ENCODE results near the gene MYO3B. TPM values are rescaled to one million over a fixed set of nuclear protein-coding genes. Genes with fewer than 3 reads are reported as not detected.

The MYO3B gene
- total RNA-seq, 3 donors from 2014 or later (not counting 1 experiment from before 2014, with no cell fraction given): 0.68 to 0.88 (median 0.75) TPM

- Mint-ChIP-seq H3K4me3 (no peak overlapping the region), H3K27ac (no peak overlapping the region), H3K4me1 (peaks cover 0 to 5% of the 10 kb centered on the region in 2 donors), H3K9me3 (no peaks in the 10 kb centered on the region), H3K27me3 (ENCODE audit: low read depth in 2 of 2) (no peaks in the 10 kb centered on the region), H3K36me3 (no peaks in the 10 kb centered on the region)
- H3K27ac ChIP-seq (ENCODE audit: low read length): no peak overlapping the region
- no peaks in the 10 kb centered on the region for H3K9me3 ChIP-seq (ENCODE audit: control insufficient read depth, insufficient read depth, low read length)
- WGBS (ENCODE audit: insufficient coverage): 94% methylated on average over 5 of the region's 5 CpGs
- DNase-seq (no peak), ATAC-seq (no peak)
- no peaks in the 10 kb centered on the region for H3K4me1 ChIP-seq (ENCODE audit: control insufficient read depth, insufficient read depth, low read length)
- TF ChIP-seq CTCF (IDR thresholded peaks at IDR 0.05): no peak
- H3K27me3 ChIP-seq (ENCODE audit: control insufficient read depth, insufficient read depth, low read length): no peaks in the 10 kb centered on the region
- intact Hi-C loops (cut with micrococcal nuclease): no loop called here
- no peak overlapping the region for H3K4me3 ChIP-seq (ENCODE audit: low read length)
- H3K36me3 ChIP-seq (ENCODE audit: control insufficient read depth, insufficient read depth, low read length): no peaks in the 10 kb centered on the region
Measured at GRCh38 chr2:170222298-170222697, 44.4 kb downstream of the MYO3B start.

- no peak overlapping the region for H3K4me3 Mint-ChIP-seq
- no peak for ATAC-seq
- no peak overlapping the region for H3K4me3 ChIP-seq (ENCODE audit: low read length)
- H3K4me1 Mint-ChIP-seq: peaks cover 0 to 5% of the 10 kb centered on the region in 2 donors
- DNase-seq: no peak
- TF ChIP-seq CTCF (IDR thresholded peaks at IDR 0.05): no peak
- H3K27me3 Mint-ChIP-seq (ENCODE audit: low read depth in 2 of 2): no peaks in the 10 kb centered on the region
- 30% methylated on average over 2 of the region's 2 CpGs for WGBS (ENCODE audit: insufficient coverage)
- H3K36me3 Mint-ChIP-seq: no peaks in the 10 kb centered on the region
- intact Hi-C loops (cut with micrococcal nuclease): no loop called here
- H3K4me1 ChIP-seq (ENCODE audit: control insufficient read depth, insufficient read depth, low read length): no peaks in the 10 kb centered on the region
- H3K27me3 ChIP-seq (ENCODE audit: control insufficient read depth, insufficient read depth, low read length): no peaks in the 10 kb centered on the region
- H3K36me3 ChIP-seq (ENCODE audit: control insufficient read depth, insufficient read depth, low read length): no peaks in the 10 kb centered on the region
- H3K27ac ChIP-seq (ENCODE audit: low read length): no peak overlapping the region
- H3K27ac Mint-ChIP-seq: no peak overlapping the region
- no peaks in the 10 kb centered on the region for H3K9me3 ChIP-seq (ENCODE audit: control insufficient read depth, insufficient read depth, low read length)
- H3K9me3 Mint-ChIP-seq: no peaks in the 10 kb centered on the region
Measured at GRCh38 chr2:170222842-170223241, 44.9 kb downstream of the MYO3B start.

DNA sequence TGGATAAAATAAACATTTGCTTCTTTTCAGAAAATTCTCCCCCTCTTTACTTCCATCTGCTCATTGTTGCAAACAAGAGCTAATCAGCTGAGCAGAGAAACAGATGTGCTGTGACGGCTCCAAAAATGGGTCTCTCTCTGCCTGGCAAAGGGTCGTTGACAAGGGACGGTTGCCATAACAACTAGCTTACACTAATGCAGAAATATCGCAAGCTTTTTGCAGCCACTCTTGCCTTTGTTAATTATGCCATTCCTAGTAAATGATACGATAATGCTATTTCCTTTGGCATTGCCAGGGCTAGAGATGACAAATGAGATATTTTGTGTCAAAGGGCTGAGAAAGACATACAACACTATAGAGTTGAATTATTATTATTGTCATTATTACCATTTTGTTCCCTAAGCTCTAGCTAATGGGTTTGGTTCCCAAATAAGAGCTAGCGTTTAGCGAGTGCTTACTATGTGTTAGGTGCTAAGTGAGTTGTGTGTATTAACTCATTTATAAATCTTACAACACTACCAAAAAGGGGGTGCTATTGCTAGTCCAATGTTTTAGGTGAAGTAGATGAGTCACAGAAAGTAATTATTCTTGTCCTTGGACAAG, 46.8 kb downstream of the MYO3B start:
- WGBS (ENCODE audit: insufficient coverage): 79% methylated on average over 5 of the region's 7 CpGs
- no peaks in the 10 kb centered on the region for H3K9me3 ChIP-seq (ENCODE audit: control insufficient read depth, insufficient read depth, low read length)
- H3K27me3 ChIP-seq (ENCODE audit: control insufficient read depth, insufficient read depth, low read length): no peaks in the 10 kb centered on the region
- H3K4me3 ChIP-seq (ENCODE audit: low read length): no peak overlapping the region
- no peak for TF ChIP-seq CTCF (IDR thresholded peaks at IDR 0.05)
- peaks cover 0 to 5% of the 10 kb centered on the region in 2 donors for H3K4me1 Mint-ChIP-seq
- no peak overlapping the region for H3K27ac ChIP-seq (ENCODE audit: low read length)
- no peaks in the 10 kb centered on the region for H3K9me3 Mint-ChIP-seq
- H3K27ac Mint-ChIP-seq: no peak overlapping the region
- intact Hi-C loops (cut with micrococcal nuclease): no loop called here
- H3K36me3 Mint-ChIP-seq: no peaks in the 10 kb centered on the region
- H3K4me1 ChIP-seq (ENCODE audit: control insufficient read depth, insufficient read depth, low read length): no peaks in the 10 kb centered on the region
- no peaks in the 10 kb centered on the region for H3K27me3 Mint-ChIP-seq (ENCODE audit: low read depth in 2 of 2)
- DNase-seq: no peak
- H3K36me3 ChIP-seq (ENCODE audit: control insufficient read depth, insufficient read depth, low read length): no peaks in the 10 kb centered on the region
- ATAC-seq: no peak
- H3K4me3 Mint-ChIP-seq: no peak overlapping the region

- intact Hi-C loops (cut with micrococcal nuclease): no loop called here
- H3K4me1 ChIP-seq (ENCODE audit: control insufficient read depth, insufficient read depth, low read length): no peaks in the 10 kb centered on the region
- no peaks in the 10 kb centered on the region for H3K9me3 ChIP-seq (ENCODE audit: control insufficient read depth, insufficient read depth, low read length)
- DNase-seq (no peak), ATAC-seq (no peak)
- H3K36me3 Mint-ChIP-seq: no peaks in the 10 kb centered on the region
- H3K9me3 Mint-ChIP-seq: no peaks in the 10 kb centered on the region
- no peaks in the 10 kb centered on the region for H3K27me3 Mint-ChIP-seq (ENCODE audit: low read depth in 2 of 2)
- no peaks in the 10 kb centered on the region for H3K36me3 ChIP-seq (ENCODE audit: control insufficient read depth, insufficient read depth, low read length)
- peaks cover 0 to 5% of the 10 kb centered on the region in 2 donors for H3K4me1 Mint-ChIP-seq
- WGBS (ENCODE audit: insufficient coverage): 92% methylated on average over 4 of the region's 4 CpGs
- no peak overlapping the region for H3K27ac Mint-ChIP-seq
- no peak overlapping the region for H3K4me3 ChIP-seq (ENCODE audit: low read length)
- H3K27ac ChIP-seq (ENCODE audit: low read length): no peak overlapping the region
- no peak overlapping the region for H3K4me3 Mint-ChIP-seq
- H3K27me3 ChIP-seq (ENCODE audit: control insufficient read depth, insufficient read depth, low read length): no peaks in the 10 kb centered on the region
- TF ChIP-seq CTCF (IDR thresholded peaks at IDR 0.05): no peak
Measured at GRCh38 chr2:170226216-170226615, 48.3 kb downstream of the MYO3B start.
